IMR-90 (cell line): ENCODE measurements around the gene NXPE1.

Experiments
- BHLHE40 ChIP-seq: fragments of 150-350 bp; IDR thresholded peaks from 2 replicates; pipeline ENCODE4 v1.6.1; 2016; ENCODE audit warnings: mild to moderate bottlenecking, low read depth, low read length
- ELK1 ChIP-seq: fragments of 150-350 bp; IDR thresholded peaks from 2 replicates; pipeline ENCODE4 v1.6.1; 2016; ENCODE audit warnings: low read depth, mild to moderate bottlenecking, low read length, moderate library complexity, borderline replicate concordance
- FOS ChIP-seq: fragments of 150-350 bp; IDR thresholded peaks from 2 replicates; pipeline ENCODE4 v1.6.1; 2016; ENCODE audit warnings: low read depth, low read length
- MAZ ChIP-seq: IDR thresholded peaks from 2 replicates; pipeline ENCODE4 v1.6.1; 2012; ENCODE audit warnings: low read depth, mild to moderate bottlenecking, low read length, improper control_type of control experiment, moderate library complexity, borderline replicate concordance
- MXI1 ChIP-seq: IDR thresholded peaks from 2 replicates; pipeline ENCODE4 v1.6.1; 2012; ENCODE audit warnings: low read depth, mild to moderate bottlenecking, low read length, moderate library complexity, borderline replicate concordance
- POLR2A ChIP-seq: IDR thresholded peaks from 2 replicates; pipeline ENCODE4 v1.6.1; 2012; ENCODE audit warnings: mild to moderate bottlenecking, low read depth, low read length
- RFX5 ChIP-seq: IDR thresholded peaks from 2 replicates; pipeline ENCODE4 v1.8.0; 2012; ENCODE audit warnings: low read depth, mild to moderate bottlenecking, low read length, moderate library complexity
- SMC3 ChIP-seq: fragments of 150-350 bp; IDR thresholded peaks from 2 replicates; pipeline ENCODE4 v1.6.1; 2016; ENCODE audit warnings: low read depth, mild to moderate bottlenecking, antibody characterized with exemption, low read length, moderate library complexity
- TF ChIP-seq, protein P1 (sequence below): conservative IDR thresholded peaks from 2 replicates; pipeline ENCODE4 v1.5.1; 2012; ENCODE audit warnings: mild to moderate bottlenecking, low read depth, low read length, improper control_type of control experiment

DNA sequence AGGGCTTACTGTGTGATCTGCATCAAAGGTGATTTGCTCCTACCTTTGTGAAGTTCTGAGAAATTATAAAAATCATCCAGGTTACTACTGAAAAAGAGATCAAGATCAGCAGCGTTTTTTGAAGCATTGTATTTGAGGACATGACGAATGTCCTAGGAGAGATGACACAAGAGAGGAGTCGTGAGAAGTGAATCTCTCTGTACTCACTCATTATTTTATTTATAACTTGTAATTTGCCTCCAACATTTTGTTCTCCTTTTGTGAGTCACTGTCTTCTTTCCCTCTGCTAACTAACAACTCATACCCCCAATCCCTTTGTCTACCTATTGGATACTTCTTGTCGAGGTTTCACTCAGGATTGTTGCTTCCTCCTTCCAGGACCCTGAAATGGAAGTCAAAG is 8.6 kb downstream of the NXPE1 start:
- TF ChIP-seq, protein P1, sequence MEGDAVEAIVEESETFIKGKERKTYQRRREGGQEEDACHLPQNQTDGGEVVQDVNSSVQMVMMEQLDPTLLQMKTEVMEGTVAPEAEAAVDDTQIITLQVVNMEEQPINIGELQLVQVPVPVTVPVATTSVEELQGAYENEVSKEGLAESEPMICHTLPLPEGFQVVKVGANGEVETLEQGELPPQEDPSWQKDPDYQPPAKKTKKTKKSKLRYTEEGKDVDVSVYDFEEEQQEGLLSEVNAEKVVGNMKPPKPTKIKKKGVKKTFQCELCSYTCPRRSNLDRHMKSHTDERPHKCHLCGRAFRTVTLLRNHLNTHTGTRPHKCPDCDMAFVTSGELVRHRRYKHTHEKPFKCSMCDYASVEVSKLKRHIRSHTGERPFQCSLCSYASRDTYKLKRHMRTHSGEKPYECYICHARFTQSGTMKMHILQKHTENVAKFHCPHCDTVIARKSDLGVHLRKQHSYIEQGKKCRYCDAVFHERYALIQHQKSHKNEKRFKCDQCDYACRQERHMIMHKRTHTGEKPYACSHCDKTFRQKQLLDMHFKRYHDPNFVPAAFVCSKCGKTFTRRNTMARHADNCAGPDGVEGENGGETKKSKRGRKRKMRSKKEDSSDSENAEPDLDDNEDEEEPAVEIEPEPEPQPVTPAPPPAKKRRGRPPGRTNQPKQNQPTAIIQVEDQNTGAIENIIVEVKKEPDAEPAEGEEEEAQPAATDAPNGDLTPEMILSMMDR = no peak
- TF ChIP-seq RFX5 (no peak), POLR2A (no peak), MXI1 (no peak), SMC3 (no peak), BHLHE40 (no peak), ELK1 (no peak), MAZ (no peak), FOS (no peak)
